A549 (cell line): ENCODE measurements around the gene SLC47A2.

Experiments
- JUNB ChIP-seq: fragments of >200 bp; sonication (Bioruptor Twin); formaldehyde crosslinking; IDR thresholded peaks from 2 replicates; pipeline ENCODE4 v1.6.1; 2016
- POLR2A ChIP-seq: IDR thresholded peaks from 2 replicates; pipeline ENCODE4 v1.6.1; 2012; ENCODE audit warnings: mild to moderate bottlenecking, low read length
- RAD21 ChIP-seq, 2 experiments: fragments of >200 bp in 1 of 2; sonication (Bioruptor Twin) in 1 of 2; formaldehyde crosslinking in 1 of 2; IDR thresholded peaks in 1 of 2; conservative IDR thresholded peaks in 1 of 2; 2 replicates in 1 of 2; 3 replicates in 1 of 2; pipeline ENCODE4 v1.6.1; 2012 to 2018; ENCODE audit warnings: inconsistent platforms in 1 of 2
- TF ChIP-seq, protein P1 (sequence below): fragments of >200 bp; sonication (Bioruptor Twin); formaldehyde crosslinking; IDR thresholded peaks from 3 replicates; pipeline ENCODE4 v1.5.1; 2016
- TF ChIP-seq, protein P2 (sequence below): IDR thresholded peaks from 2 replicates; pipeline ENCODE4 v1.6.1; 2012
- TF ChIP-seq, protein P3 (sequence below): fragments of 200-600 bp; sonication (generic); IDR thresholded peaks from 2 replicates; pipeline ENCODE4 v1.6.1; 2016; ENCODE audit warnings: antibody characterized with exemption, mild to moderate bottlenecking, moderate library complexity
- TF ChIP-seq, protein P4 (sequence below): fragments of >200 bp; sonication (Bioruptor Twin); formaldehyde crosslinking; IDR thresholded peaks from 2 replicates; pipeline ENCODE4 v1.6.1; 2016

DNA sequence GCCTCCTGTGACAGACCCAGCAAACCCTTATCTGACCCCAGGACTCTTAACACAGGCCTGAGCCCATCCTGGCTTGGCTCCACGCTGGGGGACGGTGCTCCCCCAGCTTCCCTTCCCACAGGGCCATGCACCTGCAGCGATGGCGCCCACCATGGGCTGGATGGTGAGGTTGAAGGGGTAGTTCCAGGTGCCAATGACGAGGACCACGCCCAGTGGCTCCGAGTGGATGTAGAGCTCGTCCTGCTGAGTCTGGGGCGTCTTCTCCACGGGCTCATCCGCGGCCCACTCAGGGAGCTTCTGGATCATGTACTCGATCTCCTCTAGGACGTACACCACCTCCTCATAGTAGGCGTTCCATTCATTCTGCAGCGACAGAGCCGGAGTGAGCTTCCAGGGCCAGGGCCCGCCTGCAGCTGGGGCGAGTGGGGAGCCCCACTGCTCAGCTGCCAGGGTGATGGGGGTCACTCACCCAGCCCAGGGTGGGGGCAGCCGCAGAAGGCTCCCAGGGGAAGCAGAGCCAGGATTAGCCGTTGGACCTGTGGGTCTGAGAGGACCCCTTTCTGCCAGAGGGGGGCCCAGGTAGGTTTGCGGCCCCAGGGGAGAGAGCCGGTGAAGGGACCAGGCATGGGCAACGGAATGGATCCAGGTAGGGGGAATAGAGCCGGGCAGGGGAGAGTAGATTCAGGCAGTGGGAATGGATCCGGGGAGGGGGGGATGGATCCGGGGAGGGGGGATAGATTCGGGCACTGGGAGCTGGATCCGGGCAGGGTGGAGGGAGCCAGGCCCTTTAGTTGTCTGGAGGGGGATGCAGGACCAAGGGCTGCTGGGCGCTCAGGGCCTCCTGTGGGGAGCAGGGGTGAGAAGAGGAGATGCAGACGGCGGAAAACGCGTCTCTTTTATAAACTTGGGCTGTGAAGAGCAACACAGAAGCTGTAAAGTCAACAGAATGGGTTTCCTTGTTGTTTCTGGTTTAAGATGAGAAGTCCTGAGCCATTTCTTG, 27.0 kb upstream of the SLC47A2 start:
- TF ChIP-seq, protein P1, sequence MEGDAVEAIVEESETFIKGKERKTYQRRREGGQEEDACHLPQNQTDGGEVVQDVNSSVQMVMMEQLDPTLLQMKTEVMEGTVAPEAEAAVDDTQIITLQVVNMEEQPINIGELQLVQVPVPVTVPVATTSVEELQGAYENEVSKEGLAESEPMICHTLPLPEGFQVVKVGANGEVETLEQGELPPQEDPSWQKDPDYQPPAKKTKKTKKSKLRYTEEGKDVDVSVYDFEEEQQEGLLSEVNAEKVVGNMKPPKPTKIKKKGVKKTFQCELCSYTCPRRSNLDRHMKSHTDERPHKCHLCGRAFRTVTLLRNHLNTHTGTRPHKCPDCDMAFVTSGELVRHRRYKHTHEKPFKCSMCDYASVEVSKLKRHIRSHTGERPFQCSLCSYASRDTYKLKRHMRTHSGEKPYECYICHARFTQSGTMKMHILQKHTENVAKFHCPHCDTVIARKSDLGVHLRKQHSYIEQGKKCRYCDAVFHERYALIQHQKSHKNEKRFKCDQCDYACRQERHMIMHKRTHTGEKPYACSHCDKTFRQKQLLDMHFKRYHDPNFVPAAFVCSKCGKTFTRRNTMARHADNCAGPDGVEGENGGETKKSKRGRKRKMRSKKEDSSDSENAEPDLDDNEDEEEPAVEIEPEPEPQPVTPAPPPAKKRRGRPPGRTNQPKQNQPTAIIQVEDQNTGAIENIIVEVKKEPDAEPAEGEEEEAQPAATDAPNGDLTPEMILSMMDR, result no peak
- TF ChIP-seq, protein P2, sequence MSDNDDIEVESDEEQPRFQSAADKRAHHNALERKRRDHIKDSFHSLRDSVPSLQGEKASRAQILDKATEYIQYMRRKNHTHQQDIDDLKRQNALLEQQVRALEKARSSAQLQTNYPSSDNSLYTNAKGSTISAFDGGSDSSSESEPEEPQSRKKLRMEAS, result no peak
- TF ChIP-seq POLR2A (no peak), RAD21 (conservative IDR thresholded peaks at IDR 0.05 in 1 of 2, IDR thresholded peaks at IDR 0.05 in 1 of 2) (no peak), JUNB (no peak)
- TF ChIP-seq, protein P3, sequence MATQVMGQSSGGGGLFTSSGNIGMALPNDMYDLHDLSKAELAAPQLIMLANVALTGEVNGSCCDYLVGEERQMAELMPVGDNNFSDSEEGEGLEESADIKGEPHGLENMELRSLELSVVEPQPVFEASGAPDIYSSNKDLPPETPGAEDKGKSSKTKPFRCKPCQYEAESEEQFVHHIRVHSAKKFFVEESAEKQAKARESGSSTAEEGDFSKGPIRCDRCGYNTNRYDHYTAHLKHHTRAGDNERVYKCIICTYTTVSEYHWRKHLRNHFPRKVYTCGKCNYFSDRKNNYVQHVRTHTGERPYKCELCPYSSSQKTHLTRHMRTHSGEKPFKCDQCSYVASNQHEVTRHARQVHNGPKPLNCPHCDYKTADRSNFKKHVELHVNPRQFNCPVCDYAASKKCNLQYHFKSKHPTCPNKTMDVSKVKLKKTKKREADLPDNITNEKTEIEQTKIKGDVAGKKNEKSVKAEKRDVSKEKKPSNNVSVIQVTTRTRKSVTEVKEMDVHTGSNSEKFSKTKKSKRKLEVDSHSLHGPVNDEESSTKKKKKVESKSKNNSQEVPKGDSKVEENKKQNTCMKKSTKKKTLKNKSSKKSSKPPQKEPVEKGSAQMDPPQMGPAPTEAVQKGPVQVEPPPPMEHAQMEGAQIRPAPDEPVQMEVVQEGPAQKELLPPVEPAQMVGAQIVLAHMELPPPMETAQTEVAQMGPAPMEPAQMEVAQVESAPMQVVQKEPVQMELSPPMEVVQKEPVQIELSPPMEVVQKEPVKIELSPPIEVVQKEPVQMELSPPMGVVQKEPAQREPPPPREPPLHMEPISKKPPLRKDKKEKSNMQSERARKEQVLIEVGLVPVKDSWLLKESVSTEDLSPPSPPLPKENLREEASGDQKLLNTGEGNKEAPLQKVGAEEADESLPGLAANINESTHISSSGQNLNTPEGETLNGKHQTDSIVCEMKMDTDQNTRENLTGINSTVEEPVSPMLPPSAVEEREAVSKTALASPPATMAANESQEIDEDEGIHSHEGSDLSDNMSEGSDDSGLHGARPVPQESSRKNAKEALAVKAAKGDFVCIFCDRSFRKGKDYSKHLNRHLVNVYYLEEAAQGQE, result no peak
- TF ChIP-seq, protein P4, sequence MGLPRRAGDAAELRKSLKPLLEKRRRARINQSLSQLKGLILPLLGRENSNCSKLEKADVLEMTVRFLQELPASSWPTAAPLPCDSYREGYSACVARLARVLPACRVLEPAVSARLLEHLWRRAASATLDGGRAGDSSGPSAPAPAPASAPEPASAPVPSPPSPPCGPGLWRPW, result no peak
